GM21528 (cell line): ENCODE results near the gene WFDC9.
"Not testable (repeated sequence)": the region's sequence is repeated elsewhere in the genome, so short reads cannot be mapped to it uniquely, and the experiment has no call there.

ENCODE experiments used
- ATAC-seq: cut with Tn5 transposase; IDR thresholded peaks from one replicate; pipeline ENCODE4 v1.9.1; 2021; ENCODE audit warnings: mild to moderate bottlenecking, moderate library complexity; ENCODE audit not compliant: unreplicated experiment, low FRiP score

WFDC9 gene

DNA sequence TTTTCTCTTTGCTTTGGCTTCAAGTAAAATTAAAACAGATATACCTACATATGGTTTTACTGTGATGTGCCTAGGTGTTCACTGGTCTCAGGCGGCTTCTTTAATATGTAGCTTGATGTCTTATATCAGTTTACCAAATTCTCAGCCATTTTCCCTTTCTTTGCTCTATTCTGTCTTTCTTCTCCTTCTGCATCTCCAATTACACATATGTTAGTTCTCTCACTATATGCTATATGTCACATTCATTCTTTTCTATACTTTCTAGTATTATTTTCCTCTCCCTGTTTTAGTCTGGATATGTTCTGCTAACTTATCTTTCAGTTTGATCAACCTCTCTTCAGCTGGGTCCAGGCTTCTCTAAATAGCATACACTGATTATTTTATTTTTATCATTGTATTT lies 37.6 kb downstream of the WFDC9 start:
- no peak for ATAC-seq

DNA sequence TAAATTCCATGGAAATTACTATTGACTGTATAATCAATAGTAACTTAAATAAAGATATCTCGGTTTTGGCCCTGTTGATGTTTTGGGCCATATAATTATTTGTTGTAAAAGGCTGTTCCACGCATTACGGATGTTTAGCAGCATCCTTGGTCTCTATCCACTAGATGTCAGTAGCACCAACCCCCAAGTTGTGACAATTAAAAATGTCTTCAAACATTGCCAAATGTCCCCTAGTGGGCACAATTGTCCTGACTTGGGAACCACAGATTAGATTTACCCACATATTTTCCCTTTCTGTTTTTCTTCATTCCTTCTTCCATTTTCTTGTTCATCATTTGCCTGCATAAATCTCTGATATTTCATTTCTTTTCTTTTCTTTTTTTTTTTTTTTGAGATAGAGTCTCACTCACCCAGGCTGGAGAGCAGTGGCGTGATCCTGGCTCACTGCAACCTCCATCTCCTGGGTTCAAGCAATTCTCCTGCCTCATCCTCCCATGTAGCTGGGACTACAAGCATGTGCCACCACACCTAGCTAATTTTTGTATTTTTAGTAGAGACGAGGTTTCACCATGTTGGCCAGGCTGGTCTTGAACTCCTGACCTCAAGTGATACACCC lies 38.4 kb downstream of the WFDC9 start:
- no peak for ATAC-seq

DNA sequence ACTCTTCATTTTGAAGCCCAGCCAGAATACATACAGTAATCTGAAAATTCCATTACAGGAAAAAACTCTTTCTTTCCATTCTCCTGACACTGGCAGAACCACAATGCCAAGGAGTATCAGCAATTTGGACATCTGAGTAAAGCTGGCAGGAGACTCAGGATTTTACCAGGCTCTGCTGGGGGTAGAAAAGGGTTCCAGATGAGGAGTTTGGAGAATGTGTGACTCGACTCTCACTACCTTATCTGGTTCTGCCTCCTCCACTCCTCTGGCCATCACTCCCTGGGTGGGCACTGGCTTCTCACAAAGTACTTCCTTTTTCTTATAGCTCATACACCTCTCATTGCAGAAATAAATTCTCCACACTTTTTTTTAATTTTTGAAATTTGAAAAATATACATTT lies 41.4 kb downstream of the WFDC9 start:
- no peak for ATAC-seq

DNA sequence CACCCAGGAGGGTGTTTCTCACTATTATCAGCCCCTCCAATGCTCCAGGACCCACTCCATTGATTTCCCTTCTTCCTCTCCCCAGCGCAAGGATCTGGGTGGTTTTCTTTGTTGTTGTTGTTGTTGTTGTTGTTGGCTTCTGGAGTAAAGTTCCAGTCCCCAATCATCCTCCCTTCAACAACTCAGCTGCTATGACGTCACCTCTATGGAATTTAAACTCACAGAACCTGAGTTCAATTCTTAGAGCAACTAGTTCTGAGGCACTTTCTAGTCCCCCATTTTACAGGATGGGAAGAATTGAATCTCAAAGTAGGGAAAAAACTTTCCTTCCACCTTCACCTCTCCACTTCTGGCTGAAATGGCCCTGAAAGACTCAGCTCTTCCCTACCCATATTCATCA lies 42.3 kb downstream of the WFDC9 start:
- no peak for ATAC-seq

DNA sequence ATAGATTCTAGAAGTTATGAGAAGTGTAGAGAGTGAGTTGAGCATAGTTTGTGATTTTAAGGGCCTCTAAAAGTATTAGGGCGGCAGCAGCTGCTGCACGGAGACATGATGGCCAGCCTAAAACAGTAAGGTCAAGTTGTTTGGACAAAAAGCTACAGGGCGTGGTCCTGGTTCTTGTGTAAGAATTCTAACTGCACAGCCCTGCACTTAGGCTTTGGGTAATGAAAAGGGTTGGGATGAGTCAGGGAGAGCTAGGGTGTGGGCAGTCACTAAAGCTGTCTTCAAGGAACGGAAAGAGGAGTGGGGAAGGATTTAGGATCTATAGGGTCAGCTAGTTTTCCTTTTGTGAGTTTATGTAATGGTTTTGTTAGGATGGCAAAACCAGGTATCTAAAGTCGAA lies 45.1 kb downstream of the WFDC9 start:
- not testable (repeated sequence) for ATAC-seq

DNA sequence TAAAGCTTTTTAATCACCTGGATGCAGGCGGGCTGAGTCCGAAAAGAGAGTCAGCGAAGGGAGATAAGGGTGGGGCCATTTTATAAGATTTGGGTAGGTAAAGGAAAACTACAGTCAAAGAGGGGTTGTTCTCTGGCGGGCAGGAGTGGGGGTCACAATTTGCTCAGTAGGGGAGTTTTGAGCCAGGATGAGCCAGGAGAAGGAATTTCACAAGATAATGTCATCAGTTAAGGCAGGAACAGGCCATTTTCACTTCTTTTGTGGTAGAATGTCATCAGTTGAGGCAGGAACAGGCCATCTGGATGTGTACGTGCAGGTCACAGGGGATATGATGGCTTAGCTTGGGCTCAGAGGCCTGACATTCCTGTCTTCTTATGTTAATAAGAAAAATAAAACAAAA lies 46.8 kb downstream of the WFDC9 start:
- not testable (repeated sequence) for ATAC-seq

DNA sequence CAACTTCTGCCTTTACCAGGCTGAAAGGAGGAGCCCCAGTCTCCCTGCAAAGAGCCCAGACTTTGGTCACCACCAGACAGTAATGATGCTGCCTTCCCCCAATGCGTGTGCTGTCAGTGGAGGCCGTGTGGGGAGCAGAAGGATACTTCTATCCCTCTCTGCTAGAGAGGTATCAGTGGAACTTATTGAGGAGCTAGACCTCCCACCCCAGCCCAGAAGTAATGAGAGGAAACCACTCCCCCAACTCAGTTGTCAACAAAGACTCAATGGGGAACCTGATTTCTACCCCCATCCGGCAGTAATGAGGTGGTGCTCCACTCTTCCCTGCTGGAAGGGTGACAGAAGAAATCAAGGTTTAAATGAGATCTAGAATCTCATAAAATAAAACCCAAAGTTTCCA lies 47.6 kb downstream of the WFDC9 start:
- ATAC-seq: no peak

DNA sequence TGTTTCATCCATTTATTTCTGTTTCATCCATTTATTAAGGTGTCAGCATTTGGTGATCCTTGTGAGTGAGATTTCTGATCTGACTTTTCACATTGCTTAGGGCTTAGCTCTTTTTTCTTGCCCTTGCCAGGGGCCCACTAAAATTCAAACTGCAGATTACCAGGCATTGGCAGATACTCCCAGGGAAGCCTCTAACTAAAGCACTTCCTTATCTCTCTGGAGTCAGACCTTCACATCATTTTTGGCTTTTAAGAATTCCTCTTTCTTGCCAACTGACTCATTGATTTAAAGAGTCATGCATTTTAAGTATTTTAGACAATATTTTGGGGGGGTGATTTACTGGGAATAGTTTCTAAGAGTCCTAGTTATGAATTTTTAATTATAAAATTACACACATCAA lies 49.4 kb downstream of the WFDC9 start:
- no peak for ATAC-seq

DNA sequence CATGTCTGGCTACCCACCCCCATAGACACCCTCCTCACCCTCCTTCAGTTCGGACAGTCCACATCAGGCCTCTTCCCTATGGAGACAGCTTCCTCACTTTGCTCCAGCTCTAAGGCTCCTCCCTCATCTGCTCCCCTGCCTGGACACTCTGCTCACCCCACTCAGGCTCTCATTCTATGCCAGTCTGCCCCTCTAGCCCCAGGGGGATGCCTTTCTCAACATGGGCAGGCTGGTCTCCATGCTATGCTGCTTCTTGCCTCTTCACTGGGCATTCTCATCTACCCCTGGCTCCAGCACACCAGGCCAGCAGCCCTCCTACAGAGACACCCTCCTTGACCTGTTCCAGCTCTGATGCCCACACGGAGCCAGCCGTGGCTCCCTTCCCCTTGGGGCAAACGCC lies 51.9 kb downstream of the WFDC9 start, which contains the start of gene WFDC8:
Gene WFDC8, minus strand, starts transcription at position 101 of the 400 bp plus-strand sequence. Its CDS starts 37 bp downstream, at position 64.
- ATAC-seq: no peak

DNA sequence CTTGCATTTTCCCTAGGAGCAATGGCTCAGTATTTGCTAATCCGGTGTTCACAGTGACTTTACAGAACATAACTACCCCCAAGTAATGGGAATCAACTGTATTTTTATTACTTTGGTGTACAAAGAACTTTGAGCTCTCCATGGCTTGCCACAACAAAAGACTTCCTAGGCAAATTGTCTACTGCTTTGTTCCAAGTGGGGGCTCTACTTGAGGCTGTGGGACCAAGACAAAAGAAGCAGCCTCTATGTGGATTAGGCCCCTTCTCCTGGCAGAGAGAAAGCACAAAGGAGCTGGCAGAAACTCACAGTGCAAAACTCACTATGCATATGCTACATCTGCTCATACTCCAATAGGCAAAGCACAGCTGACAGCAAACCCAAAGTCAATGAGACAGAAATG lies 52.9 kb downstream of the WFDC9 start:
- ATAC-seq: no peak

DNA sequence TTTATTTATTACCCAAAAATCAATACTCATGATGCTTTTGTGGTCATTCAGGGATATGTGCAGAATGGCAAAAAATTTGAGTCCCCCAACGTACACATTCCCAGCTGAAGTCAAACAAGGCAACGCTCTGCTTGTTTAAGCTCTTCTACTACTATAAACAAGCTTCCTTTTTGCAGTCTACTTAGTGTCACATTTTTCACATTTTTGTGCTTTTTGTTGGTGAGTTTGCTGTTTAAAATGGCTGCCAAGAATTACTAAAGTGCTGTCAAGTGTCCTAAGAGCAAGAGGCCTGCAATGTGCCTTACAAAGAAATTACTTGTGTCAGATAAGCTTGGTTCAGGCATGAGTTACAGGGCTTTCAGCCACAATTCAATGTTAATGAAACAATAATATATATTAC lies 54.1 kb downstream of the WFDC9 start:
- ATAC-seq: no peak

DNA sequence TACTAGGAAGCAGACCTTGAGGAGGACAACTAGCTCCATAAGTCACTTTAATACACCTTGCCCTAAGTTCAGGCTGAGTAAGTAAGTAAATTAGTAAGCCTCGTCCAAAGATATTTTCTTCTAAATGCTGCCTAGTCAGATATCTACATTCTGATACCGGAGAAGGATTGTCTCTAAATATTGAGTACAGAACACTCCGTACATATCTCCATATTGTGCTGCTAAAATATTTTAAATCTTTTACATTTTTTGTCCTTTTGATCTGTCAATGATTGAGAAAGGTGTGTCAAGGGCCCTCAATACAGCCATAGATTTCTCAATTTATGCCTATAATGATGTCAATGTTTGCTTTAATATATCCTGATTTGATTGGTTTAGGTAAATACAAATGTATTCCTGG lies 55.2 kb downstream of the WFDC9 start:
- no peak for ATAC-seq

DNA sequence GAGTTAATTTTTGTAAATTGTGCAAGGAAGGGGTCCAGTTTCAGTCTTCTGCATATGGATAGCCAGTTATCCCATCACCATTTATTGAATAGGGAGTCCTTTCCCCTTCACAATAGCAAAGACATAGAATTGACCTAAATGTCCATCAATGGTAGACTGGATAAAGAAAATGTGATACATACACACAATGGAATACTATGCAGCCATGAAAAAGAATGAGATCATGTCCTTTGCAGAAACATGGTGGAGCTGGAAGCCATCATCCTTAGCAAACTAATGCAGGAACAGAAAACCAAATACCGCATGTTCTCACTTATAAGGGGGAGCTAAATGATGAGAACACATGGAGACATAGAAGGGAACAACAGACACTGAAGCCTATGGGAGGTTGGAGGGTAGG lies 61.4 kb downstream of the WFDC9 start:
- not testable (repeated sequence) for ATAC-seq

DNA sequence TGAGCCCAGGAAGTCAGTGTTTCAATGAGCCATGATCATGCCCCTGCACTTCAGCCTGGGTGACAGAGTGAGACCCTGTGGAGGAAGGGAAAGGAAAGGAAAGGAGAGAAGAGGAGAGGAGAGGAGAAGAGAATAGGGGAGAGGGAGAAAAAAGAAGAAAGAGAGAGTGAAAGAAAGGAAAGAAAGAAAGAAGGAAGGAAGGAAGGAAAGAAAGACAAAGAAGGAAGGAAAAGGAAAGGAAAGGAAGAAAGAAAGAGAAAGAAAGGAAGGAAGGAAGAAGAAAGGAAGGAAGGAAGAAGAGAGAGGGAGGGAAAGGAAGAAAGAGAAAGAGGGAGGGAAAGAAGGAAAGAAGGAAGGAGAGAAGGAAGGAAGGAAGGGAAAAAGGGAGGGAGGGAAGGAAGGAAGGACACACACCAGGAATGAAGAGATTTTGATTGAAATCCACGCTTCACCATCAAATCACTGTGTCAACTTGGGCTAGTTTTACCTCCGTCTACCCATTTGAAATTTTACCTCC lies 66.3 kb downstream of the WFDC9 start:
- ATAC-seq: no peak
